SK-N-MC (cell line): ENCODE measurements around the gene FIBCD1.

Source experiments
- DNase-seq: peaks from one replicate; pipeline ENCODE4 v3.0.0-alpha.2; 2011; ENCODE audit warnings: low read depth, low spot score
- H3K27ac ChIP-seq: fragments of 200-600 bp; sonication (generic); 2 replicates; pipeline ENCODE4 v1.5.1; 2016; ENCODE audit warnings: mixed run types
- H3K36me3 ChIP-seq: fragments of 200-600 bp; sonication (generic); 2 replicates; pipeline ENCODE4 v1.6.1; 2017; ENCODE audit warnings: antibody characterized with exemption, low read length, mixed read lengths; ENCODE audit not compliant: insufficient read depth
- H3K4me3 ChIP-seq: fragments of 200-600 bp; sonication (generic); 2 replicates; pipeline ENCODE4 v1.5.1; 2016
- H3K9ac ChIP-seq: fragments of 200-600 bp; sonication (generic); 2 replicates; pipeline ENCODE4 v1.8.0; 2017; ENCODE audit warnings: mixed run types, mixed read lengths; ENCODE audit not compliant: insufficient read length
- H3K9me3 ChIP-seq: fragments of 200-600 bp; sonication (generic); 2 replicates; pipeline ENCODE4 v1.6.1; 2017; ENCODE audit warnings: low read depth, mild to moderate bottlenecking, antibody characterized with exemption, low read length, moderate library complexity, mixed read lengths
- EZH2 ChIP-seq: fragments of 200-600 bp; sonication (generic); IDR thresholded peaks from one replicate; pipeline ENCODE4 v1.6.1; 2017; ENCODE audit warnings: antibody characterized with exemption
- FOXP2 ChIP-seq: optimal IDR thresholded peaks from 2 replicates; pipeline ENCODE3; 2011; ENCODE audit warnings: mild to moderate bottlenecking, moderate library complexity; ENCODE audit not compliant: insufficient read depth; ENCODE audit errors: extremely low read length, control extremely low read depth
- POLR2AphosphoS5 ChIP-seq: IDR thresholded peaks from 2 replicates; pipeline ENCODE4 v1.6.1; 2012; ENCODE audit warnings: mild to moderate bottlenecking, low read depth, low read length, borderline replicate concordance

The FIBCD1 gene

DNA sequence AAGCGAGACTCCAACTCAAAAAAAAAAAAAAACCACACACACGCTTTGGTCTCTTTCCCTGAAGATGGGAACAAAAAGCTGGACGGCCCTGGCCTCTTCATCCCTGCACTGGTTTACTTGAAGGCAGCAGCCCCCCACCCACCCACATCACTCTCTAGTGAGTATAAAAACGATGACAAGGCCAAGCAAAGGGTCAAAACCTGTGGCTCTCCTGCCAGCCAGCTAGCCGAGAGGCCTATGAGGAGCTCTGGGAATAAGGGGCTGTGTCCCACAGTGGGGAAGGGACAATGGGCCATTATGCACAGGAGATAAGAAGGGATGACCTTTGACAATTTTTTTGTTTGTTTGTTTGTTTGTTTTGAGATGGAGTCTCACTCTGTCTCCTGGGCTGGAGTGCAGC, 55.6 kb downstream of the FIBCD1 start:
- DNase-seq: no peak
- no peak overlapping the region for H3K27ac ChIP-seq
- no peaks in the 10 kb centered on the region for H3K9me3 ChIP-seq
- peaks cover 86% of the 10 kb centered on the region for H3K36me3 ChIP-seq
- H3K4me3 ChIP-seq: no peak overlapping the region
- TF ChIP-seq EZH2 (no peak), FOXP2 (no peak), POLR2AphosphoS5 (no peak)
- no peak overlapping the region for H3K9ac ChIP-seq

DNA sequence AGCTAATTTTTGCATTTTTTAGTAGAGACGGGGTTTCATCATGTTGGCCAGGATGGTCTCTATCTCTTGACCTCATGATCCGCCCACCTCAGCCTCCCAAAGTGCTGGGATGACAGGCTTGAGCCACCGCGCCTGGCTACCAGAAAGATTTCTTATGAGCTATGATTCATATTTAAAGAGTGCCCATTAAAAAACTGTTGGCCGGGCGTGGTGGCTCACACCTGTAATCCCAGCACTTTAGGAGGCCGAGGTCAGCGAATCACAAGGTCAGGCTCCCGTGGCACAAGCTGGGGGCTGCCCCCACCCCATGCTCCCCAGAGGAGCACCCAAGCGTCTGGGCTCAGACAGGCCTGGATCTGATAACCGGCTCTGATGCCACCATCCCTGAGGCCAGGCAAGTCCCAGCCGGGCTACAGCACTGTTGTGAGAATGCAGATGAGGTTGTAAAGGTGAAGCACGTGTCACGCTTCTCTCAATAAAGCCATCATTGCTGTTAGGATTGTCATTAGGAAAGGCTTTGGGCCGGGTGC, 56.3 kb downstream of the FIBCD1 start:
- Histone ChIP-seq H3K27ac (no peak overlapping the region), H3K9me3 (no peaks in the 10 kb centered on the region), H3K4me3 (no peak overlapping the region), H3K36me3 (peaks cover 91% of the 10 kb centered on the region), H3K9ac (no peak overlapping the region)
- DNase-seq: no peak
- no peak for TF ChIP-seq FOXP2
- TF ChIP-seq EZH2: no peak
- TF ChIP-seq POLR2AphosphoS5: no peak

DNA sequence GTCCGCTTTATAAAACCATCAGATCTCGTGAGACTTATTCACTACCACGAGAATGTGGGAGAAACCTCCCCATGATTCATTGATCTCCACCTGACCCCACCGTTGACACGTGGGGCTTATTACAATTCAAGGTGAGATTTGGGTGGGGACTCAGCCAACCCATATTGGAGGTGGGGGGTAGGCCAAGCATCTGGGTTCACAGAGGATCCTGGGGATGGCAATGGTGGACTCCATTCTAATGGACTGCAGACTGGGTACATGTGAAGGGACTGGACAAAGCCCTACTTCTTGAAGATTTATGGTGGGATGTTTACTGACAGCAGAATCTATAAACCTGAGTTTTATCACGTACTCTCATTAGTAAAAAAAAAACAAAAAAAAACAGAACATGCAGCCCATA, 57.5 kb downstream of the FIBCD1 start:
- DNase-seq: no peak
- no peak overlapping the region for H3K27ac ChIP-seq
- H3K36me3 ChIP-seq: peaks cover 88% of the 10 kb centered on the region
- H3K9ac ChIP-seq: no peak overlapping the region
- TF ChIP-seq EZH2: no peak
- TF ChIP-seq POLR2AphosphoS5: no peak
- TF ChIP-seq FOXP2: no peak
- H3K9me3 ChIP-seq: no peaks in the 10 kb centered on the region
- no peak overlapping the region for H3K4me3 ChIP-seq

- peaks cover 79% of the 10 kb centered on the region for H3K36me3 ChIP-seq
- no peak overlapping the region for H3K27ac ChIP-seq
- H3K9me3 ChIP-seq: no peaks in the 10 kb centered on the region
- H3K4me3 ChIP-seq: no peak overlapping the region
- no peak for DNase-seq
- H3K9ac ChIP-seq: no peak overlapping the region
- no peak for TF ChIP-seq POLR2AphosphoS5
Observed at GRCh38 chr9:130880599-130881220, 58.3 kb downstream of the FIBCD1 start.

GRCh38 chr9:130879863-130880411, 59.1 kb downstream of the FIBCD1 start:
- Histone ChIP-seq H3K9ac (no peak overlapping the region), H3K4me3 (no peak overlapping the region), H3K27ac (no peak overlapping the region), H3K9me3 (no peaks in the 10 kb centered on the region), H3K36me3 (peaks cover 76% of the 10 kb centered on the region)
- no peak for DNase-seq
- TF ChIP-seq FOXP2: no peak
- no peak for TF ChIP-seq EZH2
- TF ChIP-seq POLR2AphosphoS5: no peak

GRCh38 chr9:130878295-130878694, 60.8 kb downstream of the FIBCD1 start:
- Histone ChIP-seq H3K27ac (no peak overlapping the region), H3K36me3 (peaks cover 77% of the 10 kb centered on the region)

GRCh38 chr9:130877300-130877699, 61.7 kb downstream of the FIBCD1 start:
- Histone ChIP-seq H3K27ac (no peak overlapping the region), H3K9ac (no peak overlapping the region), H3K9me3 (no peaks in the 10 kb centered on the region), H3K36me3 (peaks cover 82% of the 10 kb centered on the region), H3K4me3 (no peak overlapping the region)
- TF ChIP-seq POLR2AphosphoS5 (no peak), EZH2 (no peak), FOXP2 (no peak)
- DNase-seq: no peak

More at GRCh38 chr9:130878295-130878694, 60.8 kb downstream of the FIBCD1 start:
- DNase-seq: no peak
- TF ChIP-seq POLR2AphosphoS5: no peak
- no peak for TF ChIP-seq EZH2
- no peak for TF ChIP-seq FOXP2
- Histone ChIP-seq H3K4me3 (no peak overlapping the region), H3K9me3 (no peaks in the 10 kb centered on the region), H3K9ac (no peak overlapping the region)

- no peak overlapping the region for H3K4me3 ChIP-seq
- DNase-seq: no peak
- H3K9ac ChIP-seq: no peak overlapping the region
- H3K36me3 ChIP-seq: peaks cover 82% of the 10 kb centered on the region
- H3K9me3 ChIP-seq: no peaks in the 10 kb centered on the region
- TF ChIP-seq EZH2 (no peak), POLR2AphosphoS5 (no peak), FOXP2 (no peak)
- H3K27ac ChIP-seq: no peak overlapping the region
Observed at GRCh38 chr9:130874783-130875182, 64.3 kb downstream of the FIBCD1 start.

DNA sequence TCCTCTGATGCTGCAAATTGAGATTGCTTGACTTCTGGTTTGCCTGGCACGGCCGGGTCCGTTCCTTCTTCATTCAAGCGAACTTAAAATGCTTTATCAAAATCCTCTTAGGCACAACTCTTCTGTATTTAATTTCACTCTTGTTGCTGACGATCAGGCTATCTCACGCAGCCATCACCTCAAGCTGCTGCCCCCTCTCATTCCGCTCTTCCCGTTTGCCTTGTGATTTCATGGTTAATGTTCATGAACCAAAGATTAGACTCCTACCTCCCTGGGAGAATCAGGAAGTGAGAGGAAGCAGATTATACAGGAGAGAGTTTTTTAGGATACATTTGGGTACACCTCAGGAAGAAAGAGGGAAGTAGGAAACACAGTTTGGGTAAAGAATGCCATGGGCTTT, 65.1 kb downstream of the FIBCD1 start:
- Histone ChIP-seq H3K9me3 (no peaks in the 10 kb centered on the region), H3K36me3 (peaks cover 82% of the 10 kb centered on the region), H3K4me3 (no peak overlapping the region), H3K27ac (no peak overlapping the region), H3K9ac (no peak overlapping the region)
- TF ChIP-seq POLR2AphosphoS5 (no peak), EZH2 (no peak), FOXP2 (no peak)
- no peak for DNase-seq
